Measurements from ENCODE around the gene TGFBR3L.

DNA sequence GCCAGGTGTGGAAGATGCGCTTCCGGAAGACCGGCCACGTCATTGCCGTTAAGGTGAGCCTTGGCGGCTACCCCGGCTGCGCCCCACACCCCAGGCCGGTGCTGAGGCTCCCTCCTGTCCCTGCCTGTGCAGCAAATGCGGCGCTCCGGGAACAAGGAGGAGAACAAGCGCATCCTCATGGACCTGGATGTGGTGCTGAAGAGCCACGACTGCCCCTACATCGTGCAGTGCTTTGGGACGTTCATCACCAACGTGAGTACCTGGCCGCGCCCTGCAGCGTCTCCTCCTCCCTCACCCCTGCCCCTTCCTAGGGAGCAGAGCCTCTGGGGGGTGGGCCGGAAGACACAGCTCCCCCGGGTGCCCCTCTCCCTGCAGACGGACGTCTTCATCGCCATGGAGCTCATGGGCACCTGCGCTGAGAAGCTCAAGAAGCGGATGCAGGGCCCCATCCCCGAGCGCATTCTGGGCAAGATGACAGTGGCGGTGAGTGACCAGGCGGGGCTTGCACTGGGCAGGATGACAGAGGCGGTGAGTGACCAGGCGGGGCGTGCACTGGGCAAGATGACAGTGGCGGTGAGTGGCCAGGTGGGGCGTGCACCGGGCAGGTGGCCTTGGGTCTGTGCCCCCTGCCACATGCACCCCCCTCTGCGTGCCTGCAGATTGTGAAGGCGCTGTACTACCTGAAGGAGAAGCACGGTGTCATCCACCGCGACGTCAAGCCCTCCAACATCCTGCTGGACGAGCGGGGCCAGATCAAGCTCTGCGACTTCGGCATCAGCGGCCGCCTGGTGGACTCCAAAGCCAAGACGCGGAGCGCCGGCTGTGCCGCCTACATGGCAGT is 4.1 kb upstream of the TGFBR3L start:
- TF ChIP-seq ZNF114 (tag by site-specific recombination; IDR thresholded peaks at IDR 0.05) = no peak
- TF ChIP-seq, protein P1, sequence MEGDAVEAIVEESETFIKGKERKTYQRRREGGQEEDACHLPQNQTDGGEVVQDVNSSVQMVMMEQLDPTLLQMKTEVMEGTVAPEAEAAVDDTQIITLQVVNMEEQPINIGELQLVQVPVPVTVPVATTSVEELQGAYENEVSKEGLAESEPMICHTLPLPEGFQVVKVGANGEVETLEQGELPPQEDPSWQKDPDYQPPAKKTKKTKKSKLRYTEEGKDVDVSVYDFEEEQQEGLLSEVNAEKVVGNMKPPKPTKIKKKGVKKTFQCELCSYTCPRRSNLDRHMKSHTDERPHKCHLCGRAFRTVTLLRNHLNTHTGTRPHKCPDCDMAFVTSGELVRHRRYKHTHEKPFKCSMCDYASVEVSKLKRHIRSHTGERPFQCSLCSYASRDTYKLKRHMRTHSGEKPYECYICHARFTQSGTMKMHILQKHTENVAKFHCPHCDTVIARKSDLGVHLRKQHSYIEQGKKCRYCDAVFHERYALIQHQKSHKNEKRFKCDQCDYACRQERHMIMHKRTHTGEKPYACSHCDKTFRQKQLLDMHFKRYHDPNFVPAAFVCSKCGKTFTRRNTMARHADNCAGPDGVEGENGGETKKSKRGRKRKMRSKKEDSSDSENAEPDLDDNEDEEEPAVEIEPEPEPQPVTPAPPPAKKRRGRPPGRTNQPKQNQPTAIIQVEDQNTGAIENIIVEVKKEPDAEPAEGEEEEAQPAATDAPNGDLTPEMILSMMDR (tag by site-specific recombination; IDR thresholded peaks at IDR 0.05) = no peak
- no peak for TF ChIP-seq ZNF155 (tag by site-specific recombination; IDR thresholded peaks at IDR 0.05)
- TF ChIP-seq TCF7L2 (IDR thresholded peaks at IDR 0.05; ENCODE audit: borderline replicate concordance, low read depth, low read length) = no peak
- no peak for TF ChIP-seq ZSCAN30 (tag by site-specific recombination; IDR thresholded peaks at IDR 0.05)
- no peak for TF ChIP-seq ZNF416 (tag by site-specific recombination; IDR thresholded peaks at IDR 0.05)
- TF ChIP-seq, protein P2, sequence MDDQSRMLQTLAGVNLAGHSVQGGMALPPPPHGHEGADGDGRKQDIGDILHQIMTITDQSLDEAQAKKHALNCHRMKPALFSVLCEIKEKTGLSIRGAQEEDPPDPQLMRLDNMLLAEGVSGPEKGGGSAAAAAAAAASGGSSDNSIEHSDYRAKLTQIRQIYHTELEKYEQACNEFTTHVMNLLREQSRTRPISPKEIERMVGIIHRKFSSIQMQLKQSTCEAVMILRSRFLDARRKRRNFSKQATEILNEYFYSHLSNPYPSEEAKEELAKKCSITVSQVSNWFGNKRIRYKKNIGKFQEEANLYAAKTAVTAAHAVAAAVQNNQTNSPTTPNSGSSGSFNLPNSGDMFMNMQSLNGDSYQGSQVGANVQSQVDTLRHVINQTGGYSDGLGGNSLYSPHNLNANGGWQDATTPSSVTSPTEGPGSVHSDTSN (CRISPR knock-in tag; IDR thresholded peaks at IDR 0.05) = no peak
- TF ChIP-seq, protein P3, sequence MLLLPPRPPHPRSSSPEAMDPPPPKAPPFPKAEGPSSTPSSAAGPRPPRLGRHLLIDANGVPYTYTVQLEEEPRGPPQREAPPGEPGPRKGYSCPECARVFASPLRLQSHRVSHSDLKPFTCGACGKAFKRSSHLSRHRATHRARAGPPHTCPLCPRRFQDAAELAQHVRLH (tag by site-specific recombination; IDR thresholded peaks at IDR 0.05) = no peak
- no peak for TF ChIP-seq ZNF366 (tag by site-specific recombination; conservative IDR thresholded peaks at IDR 0.05)
- TF ChIP-seq ZNF132 (tag by site-specific recombination; IDR thresholded peaks at IDR 0.05; ENCODE audit: borderline replicate concordance) = no peak
- TF ChIP-seq PRDM1 (tag by site-specific recombination; IDR thresholded peaks at IDR 0.05) = no peak
- TF ChIP-seq, protein P4, sequence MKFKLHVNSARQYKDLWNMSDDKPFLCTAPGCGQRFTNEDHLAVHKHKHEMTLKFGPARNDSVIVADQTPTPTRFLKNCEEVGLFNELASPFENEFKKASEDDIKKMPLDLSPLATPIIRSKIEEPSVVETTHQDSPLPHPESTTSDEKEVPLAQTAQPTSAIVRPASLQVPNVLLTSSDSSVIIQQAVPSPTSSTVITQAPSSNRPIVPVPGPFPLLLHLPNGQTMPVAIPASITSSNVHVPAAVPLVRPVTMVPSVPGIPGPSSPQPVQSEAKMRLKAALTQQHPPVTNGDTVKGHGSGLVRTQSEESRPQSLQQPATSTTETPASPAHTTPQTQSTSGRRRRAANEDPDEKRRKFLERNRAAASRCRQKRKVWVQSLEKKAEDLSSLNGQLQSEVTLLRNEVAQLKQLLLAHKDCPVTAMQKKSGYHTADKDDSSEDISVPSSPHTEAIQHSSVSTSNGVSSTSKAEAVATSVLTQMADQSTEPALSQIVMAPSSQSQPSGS (tag by site-specific recombination; IDR thresholded peaks at IDR 0.05; ENCODE audit: low read depth) = no peak
